ENCODE results near the gene SELP. TPM values are rescaled to one million over a fixed set of nuclear protein-coding genes. Genes with fewer than 3 reads are reported as not detected.

SELP gene
- total RNA-seq, 1 experiment from 2014 or later: 0.17 TPM

DNA sequence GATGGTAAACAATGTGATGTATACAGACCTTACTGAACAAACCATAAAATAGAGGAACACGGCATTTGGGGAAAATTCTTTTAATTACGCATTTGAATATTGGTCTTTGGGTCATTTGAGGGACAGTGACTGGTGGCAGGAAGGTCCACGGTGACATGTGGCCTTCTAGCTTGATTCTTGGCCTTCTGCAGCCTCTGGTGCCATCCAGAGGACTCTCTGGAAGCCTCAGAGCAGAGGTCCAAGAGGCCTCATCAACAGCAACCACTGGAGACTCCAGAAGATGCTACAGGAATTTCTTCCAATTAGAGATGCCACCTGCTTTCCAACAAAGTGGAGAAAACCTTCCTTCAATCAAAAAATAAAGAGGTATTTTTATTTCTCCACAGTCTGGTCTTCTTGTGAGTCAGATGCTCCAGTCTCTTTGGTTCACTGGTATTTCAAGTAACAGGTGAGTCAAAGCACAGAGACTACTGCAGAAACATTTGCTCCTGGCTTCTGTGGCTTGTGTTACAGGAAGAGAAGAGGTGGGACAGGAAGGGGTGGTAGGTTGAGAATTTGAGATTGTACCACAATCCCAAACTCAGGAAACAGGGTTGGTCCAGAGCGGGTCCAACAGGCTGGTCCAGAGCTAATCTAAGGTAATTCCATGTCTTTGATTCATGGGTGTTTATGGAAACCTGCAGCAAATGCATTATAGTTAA is 41.0 kb downstream of the SELP start:
- ATAC-seq: no peak
- peaks cover 4% of the 10 kb centered on the region; the same call in 1 of the 2 replicates for H3K27me3 Mint-ChIP-seq (ENCODE audit: low read depth)
- H3K9me3 Mint-ChIP-seq: no peaks in the 10 kb centered on the region
- ChIA-PET CTCF (no interaction called here), POLR2A (no interaction called here)
- no peak overlapping the region for H3K4me3 Mint-ChIP-seq
- no peak overlapping the region for H3K27ac Mint-ChIP-seq
- TF ChIP-seq ZNF263 (CRISPR knock-in tag; IDR thresholded peaks at IDR 0.05; ENCODE audit: low read depth): no peak
- no peak for TF ChIP-seq NR1H2 (CRISPR knock-in tag; IDR thresholded peaks at IDR 0.05)
- TF ChIP-seq, protein P1, sequence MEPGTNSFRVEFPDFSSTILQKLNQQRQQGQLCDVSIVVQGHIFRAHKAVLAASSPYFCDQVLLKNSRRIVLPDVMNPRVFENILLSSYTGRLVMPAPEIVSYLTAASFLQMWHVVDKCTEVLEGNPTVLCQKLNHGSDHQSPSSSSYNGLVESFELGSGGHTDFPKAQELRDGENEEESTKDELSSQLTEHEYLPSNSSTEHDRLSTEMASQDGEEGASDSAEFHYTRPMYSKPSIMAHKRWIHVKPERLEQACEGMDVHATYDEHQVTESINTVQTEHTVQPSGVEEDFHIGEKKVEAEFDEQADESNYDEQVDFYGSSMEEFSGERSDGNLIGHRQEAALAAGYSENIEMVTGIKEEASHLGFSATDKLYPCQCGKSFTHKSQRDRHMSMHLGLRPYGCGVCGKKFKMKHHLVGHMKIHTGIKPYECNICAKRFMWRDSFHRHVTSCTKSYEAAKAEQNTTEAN (CRISPR knock-in tag; IDR thresholded peaks at IDR 0.05): no peak
- no peak for TF ChIP-seq CREM (CRISPR knock-in tag; IDR thresholded peaks at IDR 0.05)
- TF ChIP-seq KAT7 (CRISPR knock-in tag; IDR thresholded peaks at IDR 0.05; ENCODE audit: borderline replicate concordance): no peak
- no peak for TF ChIP-seq E2F5 (CRISPR knock-in tag; IDR thresholded peaks at IDR 0.05)
- TF ChIP-seq, protein P2, sequence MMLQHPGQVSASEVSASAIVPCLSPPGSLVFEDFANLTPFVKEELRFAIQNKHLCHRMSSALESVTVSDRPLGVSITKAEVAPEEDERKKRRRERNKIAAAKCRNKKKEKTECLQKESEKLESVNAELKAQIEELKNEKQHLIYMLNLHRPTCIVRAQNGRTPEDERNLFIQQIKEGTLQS (CRISPR knock-in tag; conservative IDR thresholded peaks at IDR 0.05): no peak
- TF ChIP-seq NR3C1 (CRISPR knock-in tag; conservative IDR thresholded peaks at IDR 0.05; ENCODE audit: low read depth): no peak
- TF ChIP-seq ZNF317 (CRISPR knock-in tag; IDR thresholded peaks at IDR 0.05; ENCODE audit: borderline replicate concordance, low read depth): no peak
- TF ChIP-seq ETV6 (CRISPR knock-in tag; IDR thresholded peaks at IDR 0.05): no peak
- TF ChIP-seq, protein P3, sequence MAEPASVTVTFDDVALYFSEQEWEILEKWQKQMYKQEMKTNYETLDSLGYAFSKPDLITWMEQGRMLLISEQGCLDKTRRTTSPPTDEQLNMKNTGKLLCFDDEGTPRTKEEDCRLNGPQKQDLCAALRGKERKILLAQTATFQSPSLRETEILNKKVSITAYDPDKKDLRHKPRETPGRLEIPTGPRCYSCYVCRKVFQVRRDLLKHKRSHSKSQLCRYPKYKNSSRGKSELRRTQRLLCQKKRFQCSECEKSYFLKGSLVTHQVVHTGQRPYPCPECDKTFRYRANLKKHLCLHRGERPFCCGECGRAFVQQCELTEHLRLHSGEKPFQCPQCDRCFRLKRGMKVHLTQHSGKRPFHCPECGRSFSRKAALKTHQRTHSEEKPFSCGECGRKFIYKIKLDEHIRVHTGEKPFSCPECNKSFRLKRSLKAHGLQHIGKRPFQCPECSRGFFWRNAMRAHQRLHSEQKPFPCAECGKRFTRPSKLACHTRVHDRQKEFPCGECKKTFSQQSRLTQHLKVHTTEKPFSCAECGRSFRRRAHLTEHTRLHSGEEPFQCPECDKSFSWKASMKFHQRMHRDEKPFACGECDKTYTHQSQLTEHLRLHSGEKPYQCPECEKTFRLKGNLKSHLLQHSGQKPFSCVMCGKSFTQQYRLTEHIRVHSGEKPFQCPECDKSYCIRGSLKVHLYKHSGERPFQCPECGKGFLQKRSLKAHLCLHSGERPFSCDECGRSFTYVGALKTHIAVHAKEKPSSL (CRISPR knock-in tag; conservative IDR thresholded peaks at IDR 0.05): no peak
- no peak for TF ChIP-seq RORB (CRISPR knock-in tag; IDR thresholded peaks at IDR 0.05)
- TF ChIP-seq MLX (CRISPR knock-in tag; IDR thresholded peaks at IDR 0.05): no peak
- no peak for TF ChIP-seq ELF4 (CRISPR knock-in tag; IDR thresholded peaks at IDR 0.05; ENCODE audit: low read depth)
- TF ChIP-seq, protein P4, sequence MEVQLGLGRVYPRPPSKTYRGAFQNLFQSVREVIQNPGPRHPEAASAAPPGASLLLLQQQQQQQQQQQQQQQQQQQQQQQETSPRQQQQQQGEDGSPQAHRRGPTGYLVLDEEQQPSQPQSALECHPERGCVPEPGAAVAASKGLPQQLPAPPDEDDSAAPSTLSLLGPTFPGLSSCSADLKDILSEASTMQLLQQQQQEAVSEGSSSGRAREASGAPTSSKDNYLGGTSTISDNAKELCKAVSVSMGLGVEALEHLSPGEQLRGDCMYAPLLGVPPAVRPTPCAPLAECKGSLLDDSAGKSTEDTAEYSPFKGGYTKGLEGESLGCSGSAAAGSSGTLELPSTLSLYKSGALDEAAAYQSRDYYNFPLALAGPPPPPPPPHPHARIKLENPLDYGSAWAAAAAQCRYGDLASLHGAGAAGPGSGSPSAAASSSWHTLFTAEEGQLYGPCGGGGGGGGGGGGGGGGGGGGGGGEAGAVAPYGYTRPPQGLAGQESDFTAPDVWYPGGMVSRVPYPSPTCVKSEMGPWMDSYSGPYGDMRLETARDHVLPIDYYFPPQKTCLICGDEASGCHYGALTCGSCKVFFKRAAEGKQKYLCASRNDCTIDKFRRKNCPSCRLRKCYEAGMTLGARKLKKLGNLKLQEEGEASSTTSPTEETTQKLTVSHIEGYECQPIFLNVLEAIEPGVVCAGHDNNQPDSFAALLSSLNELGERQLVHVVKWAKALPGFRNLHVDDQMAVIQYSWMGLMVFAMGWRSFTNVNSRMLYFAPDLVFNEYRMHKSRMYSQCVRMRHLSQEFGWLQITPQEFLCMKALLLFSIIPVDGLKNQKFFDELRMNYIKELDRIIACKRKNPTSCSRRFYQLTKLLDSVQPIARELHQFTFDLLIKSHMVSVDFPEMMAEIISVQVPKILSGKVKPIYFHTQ (CRISPR knock-in tag; IDR thresholded peaks at IDR 0.05): no peak
- no peak for TF ChIP-seq SMAD4 (CRISPR knock-in tag; IDR thresholded peaks at IDR 0.05)
- H3K36me3 Mint-ChIP-seq: no peaks in the 10 kb centered on the region
- H3K4me1 Mint-ChIP-seq: peaks cover 6% of the 10 kb centered on the region; the same call in 1 of the 2 replicates
- DNase-seq (ENCODE audit: low spot score): no peak

DNA sequence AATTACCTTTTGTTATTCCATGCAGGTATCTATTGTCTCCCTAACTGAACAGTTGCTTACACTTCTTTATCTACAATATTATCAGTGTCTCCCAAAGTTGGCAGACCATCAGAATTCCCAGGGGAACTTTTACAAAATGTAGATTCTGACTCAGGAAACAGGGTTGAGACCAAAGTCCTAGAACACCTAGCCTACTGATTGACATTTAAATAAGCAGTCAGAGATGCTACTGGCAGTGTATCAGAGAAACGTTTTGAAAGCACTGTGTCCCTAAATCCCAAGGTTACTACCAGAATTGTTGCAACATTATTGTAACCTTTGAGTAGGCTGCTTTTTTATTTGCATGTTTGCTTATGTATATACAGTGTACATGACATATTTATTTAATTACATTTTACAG is 41.8 kb downstream of the SELP start:
- CTCF ChIA-PET: no interaction called here
- POLR2A ChIA-PET: no interaction called here
- H3K27me3 Mint-ChIP-seq (ENCODE audit: low read depth): peaks cover 4% of the 10 kb centered on the region; the same call in 1 of the 2 replicates

More for the DNA sequence above, 41.8 kb downstream of the SELP start:
- Mint-ChIP-seq H3K4me3 (no peak overlapping the region), H3K27ac (no peak overlapping the region), H3K4me1 (peaks cover 6% of the 10 kb centered on the region; the same call in 1 of the 2 replicates), H3K9me3 (no peaks in the 10 kb centered on the region), H3K36me3 (no peaks in the 10 kb centered on the region)
- no peak for ATAC-seq
- no peak for DNase-seq (ENCODE audit: low spot score)
- TF ChIP-seq E2F5 (CRISPR knock-in tag; IDR thresholded peaks at IDR 0.05) (no peak), SP1 (CRISPR knock-in tag; conservative IDR thresholded peaks at IDR 0.05) (no peak), SMAD3 (CRISPR knock-in tag; IDR thresholded peaks at IDR 0.05; ENCODE audit: borderline replicate concordance) (no peak), GABPB1 (CRISPR knock-in tag; IDR thresholded peaks at IDR 0.05) (0 out of 2 replicates have a peak, but pooled peaks have one; percentile 11)
- TF ChIP-seq, protein P3 (CRISPR knock-in tag; conservative IDR thresholded peaks at IDR 0.05): no peak
- TF ChIP-seq, protein P1 (CRISPR knock-in tag; IDR thresholded peaks at IDR 0.05): no peak
